Measurements from ENCODE around the gene PEAK3. TPM values are rescaled to one million over a fixed set of nuclear protein-coding genes. Genes with fewer than 3 reads are reported as not detected.

PEAK3 gene
- total and polyA plus RNA-seq, 9 of the 15 experiments (the other 6 are each of a cell fraction or from before 2014, with no cell fraction given) = 0.07 to 0.40 TPM; not detected in 7

DNA sequence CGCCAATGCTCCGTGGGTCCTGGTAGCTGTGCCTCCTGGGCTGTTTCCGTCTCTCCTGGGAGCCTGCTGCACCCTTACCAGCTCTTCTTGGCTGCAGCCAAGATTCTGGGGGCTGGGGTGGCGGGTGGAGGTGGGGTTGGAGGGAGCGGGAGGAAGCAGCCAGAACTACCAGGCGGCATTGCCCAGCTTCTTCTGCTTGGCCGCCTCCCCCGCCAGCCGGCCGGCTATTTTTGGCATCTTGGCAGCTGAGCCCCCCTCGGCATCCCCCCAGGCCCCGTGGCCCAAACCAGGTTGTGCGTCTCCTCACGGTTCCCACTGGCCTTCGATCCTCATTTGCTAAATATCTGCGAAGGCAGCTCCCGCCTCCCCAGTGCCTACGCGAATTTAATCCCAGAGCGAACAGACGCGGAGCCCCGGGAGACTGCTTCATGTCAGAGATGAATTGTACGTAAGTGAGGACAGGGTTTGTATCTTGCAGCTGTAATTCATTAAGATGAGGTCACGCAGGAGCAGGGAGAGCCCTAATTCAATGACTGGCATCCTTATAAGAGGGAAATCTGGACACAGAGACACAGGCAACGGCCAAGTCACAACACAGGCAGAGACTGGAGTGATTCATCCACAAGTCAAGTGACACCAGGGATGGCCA, 12.8 kb upstream of the PEAK3 start (continued):
- no peak for TF ChIP-seq ZNF318 (IDR thresholded peaks at IDR 0.05; ENCODE audit: borderline replicate concordance in 1 of 2, low read depth in 1 of 2)
- TF ChIP-seq PRPF4 (IDR thresholded peaks at IDR 0.05; ENCODE audit: insufficient read depth, low read depth, low read length, poor library complexity, severe bottlenecking) = no peak
- TF ChIP-seq, protein P1, sequence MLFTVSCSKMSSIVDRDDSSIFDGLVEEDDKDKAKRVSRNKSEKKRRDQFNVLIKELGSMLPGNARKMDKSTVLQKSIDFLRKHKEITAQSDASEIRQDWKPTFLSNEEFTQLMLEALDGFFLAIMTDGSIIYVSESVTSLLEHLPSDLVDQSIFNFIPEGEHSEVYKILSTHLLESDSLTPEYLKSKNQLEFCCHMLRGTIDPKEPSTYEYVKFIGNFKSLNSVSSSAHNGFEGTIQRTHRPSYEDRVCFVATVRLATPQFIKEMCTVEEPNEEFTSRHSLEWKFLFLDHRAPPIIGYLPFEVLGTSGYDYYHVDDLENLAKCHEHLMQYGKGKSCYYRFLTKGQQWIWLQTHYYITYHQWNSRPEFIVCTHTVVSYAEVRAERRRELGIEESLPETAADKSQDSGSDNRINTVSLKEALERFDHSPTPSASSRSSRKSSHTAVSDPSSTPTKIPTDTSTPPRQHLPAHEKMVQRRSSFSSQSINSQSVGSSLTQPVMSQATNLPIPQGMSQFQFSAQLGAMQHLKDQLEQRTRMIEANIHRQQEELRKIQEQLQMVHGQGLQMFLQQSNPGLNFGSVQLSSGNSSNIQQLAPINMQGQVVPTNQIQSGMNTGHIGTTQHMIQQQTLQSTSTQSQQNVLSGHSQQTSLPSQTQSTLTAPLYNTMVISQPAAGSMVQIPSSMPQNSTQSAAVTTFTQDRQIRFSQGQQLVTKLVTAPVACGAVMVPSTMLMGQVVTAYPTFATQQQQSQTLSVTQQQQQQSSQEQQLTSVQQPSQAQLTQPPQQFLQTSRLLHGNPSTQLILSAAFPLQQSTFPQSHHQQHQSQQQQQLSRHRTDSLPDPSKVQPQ (CRISPR knock-in tag; IDR thresholded peaks at IDR 0.05; ENCODE audit: borderline replicate concordance) = no peak
- TF ChIP-seq FOXK1 (CRISPR knock-in tag; IDR thresholded peaks at IDR 0.05; ENCODE audit: borderline replicate concordance) = no peak
- no peak for TF ChIP-seq ZNF445 (CRISPR knock-in tag; IDR thresholded peaks at IDR 0.05; ENCODE audit: low read depth)
- no peak for TF ChIP-seq NBN (IDR thresholded peaks at IDR 0.05; ENCODE audit: low read depth)
- no peak for TF ChIP-seq HSF4 (CRISPR knock-in tag; IDR thresholded peaks at IDR 0.05; ENCODE audit: borderline replicate concordance)
- TF ChIP-seq ZNF24 (IDR thresholded peaks at IDR 0.05) = no peak
- no peak for TF ChIP-seq HCFC1 (IDR thresholded peaks at IDR 0.05; ENCODE audit: low read depth, low read length)
- TF ChIP-seq, protein P2, sequence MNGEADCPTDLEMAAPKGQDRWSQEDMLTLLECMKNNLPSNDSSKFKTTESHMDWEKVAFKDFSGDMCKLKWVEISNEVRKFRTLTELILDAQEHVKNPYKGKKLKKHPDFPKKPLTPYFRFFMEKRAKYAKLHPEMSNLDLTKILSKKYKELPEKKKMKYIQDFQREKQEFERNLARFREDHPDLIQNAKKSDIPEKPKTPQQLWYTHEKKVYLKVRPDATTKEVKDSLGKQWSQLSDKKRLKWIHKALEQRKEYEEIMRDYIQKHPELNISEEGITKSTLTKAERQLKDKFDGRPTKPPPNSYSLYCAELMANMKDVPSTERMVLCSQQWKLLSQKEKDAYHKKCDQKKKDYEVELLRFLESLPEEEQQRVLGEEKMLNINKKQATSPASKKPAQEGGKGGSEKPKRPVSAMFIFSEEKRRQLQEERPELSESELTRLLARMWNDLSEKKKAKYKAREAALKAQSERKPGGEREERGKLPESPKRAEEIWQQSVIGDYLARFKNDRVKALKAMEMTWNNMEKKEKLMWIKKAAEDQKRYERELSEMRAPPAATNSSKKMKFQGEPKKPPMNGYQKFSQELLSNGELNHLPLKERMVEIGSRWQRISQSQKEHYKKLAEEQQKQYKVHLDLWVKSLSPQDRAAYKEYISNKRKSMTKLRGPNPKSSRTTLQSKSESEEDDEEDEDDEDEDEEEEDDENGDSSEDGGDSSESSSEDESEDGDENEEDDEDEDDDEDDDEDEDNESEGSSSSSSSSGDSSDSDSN (IDR thresholded peaks at IDR 0.05; ENCODE audit: borderline replicate concordance in 1 of 2, low read depth in 2 of 2, low read length in 2 of 2) = no peak
